GM12891 (cell line): ENCODE measurements around the gene BCL6.

Source experiments
- PAX5 ChIP-seq: IDR thresholded peaks from 2 replicates; pipeline ENCODE4 v1.6.1; 2011; ENCODE audit warnings: low read length, moderate library complexity, mild to moderate bottlenecking; ENCODE audit not compliant: insufficient read depth, severe bottlenecking
- POLR2A ChIP-seq: IDR thresholded peaks from 2 replicates; pipeline ENCODE4 v1.6.1; 2011; ENCODE audit warnings: low read depth, low read length, control low read depth

- no peak for TF ChIP-seq PAX5
- no peak for TF ChIP-seq POLR2A
Measured at GRCh38 chr3:187673012-187673411, 72.3 kb downstream of the BCL6 start.
